GM12875 (cell line): ENCODE measurements around the gene CMBL.
"Not testable (repeated sequence)": the region's sequence is repeated elsewhere in the genome, so short reads cannot be mapped to it uniquely, and the experiment has no call there.

Source experiments
- H3K4me3 ChIP-seq: one replicate; pipeline ENCODE4 v1.5.1; 2011; ENCODE audit warnings: low read depth, low read length, control low read depth
- CTCF ChIP-seq: IDR thresholded peaks from 2 replicates; pipeline ENCODE4 v1.5.1; 2011; ENCODE audit warnings: low read depth, mild to moderate bottlenecking, control low read depth, inconsistent platforms, low read length, moderate library complexity, borderline replicate concordance; ENCODE audit not compliant: insufficient read depth

The CMBL gene

GRCh38 chr5:10289353-10289752 is 18.3 kb downstream of the CMBL start:
- H3K4me3 ChIP-seq = no peak overlapping the region
- TF ChIP-seq CTCF = no peak

GRCh38 chr5:10288592-10289219 is 19.0 kb downstream of the CMBL start:
- no peak overlapping the region for H3K4me3 ChIP-seq
- TF ChIP-seq CTCF = no peak

GRCh38 chr5:10286862-10287227 is 20.9 kb downstream of the CMBL start:
- no peak overlapping the region for H3K4me3 ChIP-seq
- no peak for TF ChIP-seq CTCF

- no peak overlapping the region for H3K4me3 ChIP-seq
- TF ChIP-seq CTCF = no peak
These were observed 21.4 kb downstream of the CMBL start for GRCh38 chr5:10286162-10286861.

- not testable (repeated sequence) for H3K4me3 ChIP-seq
These were observed 22.3 kb downstream of the CMBL start for GRCh38 chr5:10285362-10285761.

- TF ChIP-seq CTCF = peak; percentile 92
- no peak overlapping the region for H3K4me3 ChIP-seq
These were observed 23.6 kb downstream of the CMBL start for GRCh38 chr5:10283927-10284635.

GRCh38 chr5:10279925-10280720 is 27.6 kb downstream of the CMBL start:
- H3K4me3 ChIP-seq = no peak overlapping the region
- no peak for TF ChIP-seq CTCF
